Astrocyte (in vitro differentiated cells and primary cell): ENCODE results near the gene TNFRSF25. TPM values are rescaled to one million over a fixed set of nuclear protein-coding genes. Genes with fewer than 3 reads are reported as not detected.

ENCODE experiments used
- DNase-seq: peaks from one replicate; pipeline ENCODE4 v3.0.0-alpha.2; 2010; ENCODE audit warnings: low read depth
- FAIRE-seq: peaks from 2 replicates; lab custom pipeline; 2011; peaks lifted over from hg19 to GRCh38; lab: Jason Lieb, UNC
- H2AFZ ChIP-seq: 2 replicates; pipeline ENCODE4 v1.6.0; 2012; ENCODE audit warnings: low read depth, low read length, inconsistent platforms
- H3K27ac ChIP-seq: 2 replicates; pipeline ENCODE4 v1.5.1; 2011; ENCODE audit warnings: low read depth, low read length, inconsistent platforms
- H3K27me3 ChIP-seq: 2 replicates; pipeline ENCODE4 v1.6.0; 2011; ENCODE audit warnings: low read length, inconsistent platforms; ENCODE audit not compliant: insufficient read depth
- H3K36me3 ChIP-seq: 2 replicates; pipeline ENCODE4 v1.5.1; 2011; ENCODE audit warnings: low read length, inconsistent platforms; ENCODE audit not compliant: insufficient read depth
- H3K4me1 ChIP-seq: 2 replicates; pipeline ENCODE4 v1.5.1; 2011; ENCODE audit warnings: low read length, inconsistent platforms; ENCODE audit not compliant: insufficient read depth
- H3K4me2 ChIP-seq: 2 replicates; pipeline ENCODE4 v1.6.0; 2012; ENCODE audit warnings: low read length, inconsistent platforms
- H3K4me3 ChIP-seq: 2 replicates; pipeline ENCODE4 v1.5.1; 2011; ENCODE audit warnings: low read depth, mild to moderate bottlenecking, low read length, inconsistent platforms; ENCODE audit not compliant: insufficient read depth
- H3K79me2 ChIP-seq: 2 replicates; pipeline ENCODE4 v1.6.0; 2012; ENCODE audit warnings: mild to moderate bottlenecking, low read length, inconsistent platforms; ENCODE audit not compliant: insufficient read depth
- H3K9ac ChIP-seq: 2 replicates; pipeline ENCODE4 v1.6.0; 2012; ENCODE audit warnings: mild to moderate bottlenecking, low read length, inconsistent platforms
- H3K9me3 ChIP-seq: 2 replicates; pipeline ENCODE4 v1.5.1; 2012; ENCODE audit warnings: low read depth, mild to moderate bottlenecking, low read length, inconsistent platforms; ENCODE audit not compliant: insufficient read depth
- H4K20me1 ChIP-seq: 2 replicates; pipeline ENCODE4 v1.6.0; 2012; ENCODE audit warnings: low read length, inconsistent platforms; ENCODE audit not compliant: insufficient read depth
- H3K27ac Mint-ChIP-seq: one replicate; pipeline ENCODE4 v1.8.0; 2021; ENCODE audit warnings: mild to moderate bottlenecking, mixed read lengths; ENCODE audit not compliant: unreplicated experiment
- H3K27me3 Mint-ChIP-seq: one replicate; pipeline ENCODE4 v1.8.0; 2021; ENCODE audit warnings: low read depth, mixed read lengths; ENCODE audit not compliant: unreplicated experiment
- H3K36me3 Mint-ChIP-seq: one replicate; pipeline ENCODE4 v1.8.0; 2021; ENCODE audit warnings: low read depth, mixed read lengths; ENCODE audit not compliant: unreplicated experiment
- H3K4me1 Mint-ChIP-seq: one replicate; pipeline ENCODE4 v1.8.0; 2021; ENCODE audit warnings: low read depth, mixed read lengths; ENCODE audit not compliant: unreplicated experiment
- H3K4me3 Mint-ChIP-seq: one replicate; pipeline ENCODE4 v1.8.0; 2021; ENCODE audit warnings: mild to moderate bottlenecking, moderate library complexity, mixed read lengths; ENCODE audit not compliant: unreplicated experiment
- H3K9me3 Mint-ChIP-seq: one replicate; pipeline ENCODE4 v1.8.0; 2021; ENCODE audit warnings: mild to moderate bottlenecking, mixed read lengths; ENCODE audit not compliant: unreplicated experiment
- EZH2 ChIP-seq: IDR thresholded peaks from 2 replicates; pipeline ENCODE4 v1.6.1; 2012; ENCODE audit warnings: mild to moderate bottlenecking, low read length, inconsistent platforms; ENCODE audit not compliant: insufficient read depth
- total RNA-seq: library from RNA; stranded (reverse); gene quantifications from 2 replicates; pipeline ENCODE4 v1.2.1, GENCODE V29; 2021
- TF ChIP-seq, protein P1 (sequence below): IDR thresholded peaks from 2 replicates; pipeline ENCODE4 v1.5.1; 2011; ENCODE audit warnings: low read depth, mild to moderate bottlenecking, inconsistent platforms, low read length, moderate library complexity; ENCODE audit not compliant: insufficient read depth

Gene TNFRSF25
- total RNA-seq, 1 donor from 2014 or later = 18.8 TPM

DNA sequence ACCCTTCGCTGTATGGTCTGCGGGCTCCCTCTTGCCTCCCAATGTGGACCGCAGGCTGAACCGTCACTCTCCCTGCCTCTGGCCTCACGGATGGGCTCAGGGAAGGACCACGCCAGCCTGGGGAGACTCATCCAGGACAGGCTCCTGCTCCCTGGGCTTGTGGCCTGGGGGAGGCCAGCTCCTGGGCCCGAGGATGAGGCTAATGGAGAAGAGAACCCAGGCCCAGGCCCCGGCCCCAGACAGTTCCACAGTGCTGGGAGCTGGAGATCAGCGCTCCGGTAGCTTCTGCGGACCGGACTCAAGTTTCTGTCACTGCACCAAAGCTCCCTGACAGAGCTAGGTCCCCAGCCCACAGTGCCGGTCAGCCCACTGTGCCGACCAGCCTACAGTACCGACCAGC lies 38.9 kb upstream of the TNFRSF25 start:
- H2AFZ ChIP-seq = no peak overlapping the region
- no peak overlapping the region for H3K4me2 ChIP-seq
- H3K27me3 Mint-ChIP-seq = peaks cover 23% of the 10 kb centered on the region
- H3K9me3 ChIP-seq = no peaks in the 10 kb centered on the region
- no peaks in the 10 kb centered on the region for H3K79me2 ChIP-seq
- H3K27ac ChIP-seq = no peak overlapping the region
- no peak overlapping the region for H3K4me3 Mint-ChIP-seq
- H3K9ac ChIP-seq = no peak overlapping the region
- H3K9me3 Mint-ChIP-seq = no peaks in the 10 kb centered on the region
- no peak for TF ChIP-seq EZH2
- TF ChIP-seq, protein P1, sequence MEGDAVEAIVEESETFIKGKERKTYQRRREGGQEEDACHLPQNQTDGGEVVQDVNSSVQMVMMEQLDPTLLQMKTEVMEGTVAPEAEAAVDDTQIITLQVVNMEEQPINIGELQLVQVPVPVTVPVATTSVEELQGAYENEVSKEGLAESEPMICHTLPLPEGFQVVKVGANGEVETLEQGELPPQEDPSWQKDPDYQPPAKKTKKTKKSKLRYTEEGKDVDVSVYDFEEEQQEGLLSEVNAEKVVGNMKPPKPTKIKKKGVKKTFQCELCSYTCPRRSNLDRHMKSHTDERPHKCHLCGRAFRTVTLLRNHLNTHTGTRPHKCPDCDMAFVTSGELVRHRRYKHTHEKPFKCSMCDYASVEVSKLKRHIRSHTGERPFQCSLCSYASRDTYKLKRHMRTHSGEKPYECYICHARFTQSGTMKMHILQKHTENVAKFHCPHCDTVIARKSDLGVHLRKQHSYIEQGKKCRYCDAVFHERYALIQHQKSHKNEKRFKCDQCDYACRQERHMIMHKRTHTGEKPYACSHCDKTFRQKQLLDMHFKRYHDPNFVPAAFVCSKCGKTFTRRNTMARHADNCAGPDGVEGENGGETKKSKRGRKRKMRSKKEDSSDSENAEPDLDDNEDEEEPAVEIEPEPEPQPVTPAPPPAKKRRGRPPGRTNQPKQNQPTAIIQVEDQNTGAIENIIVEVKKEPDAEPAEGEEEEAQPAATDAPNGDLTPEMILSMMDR = no peak
- DNase-seq = no peak
- no peaks in the 10 kb centered on the region for H4K20me1 ChIP-seq
- no peak for FAIRE-seq
- no peak overlapping the region for H3K4me3 ChIP-seq
- H3K36me3 Mint-ChIP-seq = no peaks in the 10 kb centered on the region
- H3K36me3 ChIP-seq = no peaks in the 10 kb centered on the region
- H3K4me1 ChIP-seq = no peaks in the 10 kb centered on the region
- peaks cover 2% of the 10 kb centered on the region for H3K27me3 ChIP-seq
- no peak overlapping the region for H3K27ac Mint-ChIP-seq
- no peaks in the 10 kb centered on the region for H3K4me1 Mint-ChIP-seq

DNA sequence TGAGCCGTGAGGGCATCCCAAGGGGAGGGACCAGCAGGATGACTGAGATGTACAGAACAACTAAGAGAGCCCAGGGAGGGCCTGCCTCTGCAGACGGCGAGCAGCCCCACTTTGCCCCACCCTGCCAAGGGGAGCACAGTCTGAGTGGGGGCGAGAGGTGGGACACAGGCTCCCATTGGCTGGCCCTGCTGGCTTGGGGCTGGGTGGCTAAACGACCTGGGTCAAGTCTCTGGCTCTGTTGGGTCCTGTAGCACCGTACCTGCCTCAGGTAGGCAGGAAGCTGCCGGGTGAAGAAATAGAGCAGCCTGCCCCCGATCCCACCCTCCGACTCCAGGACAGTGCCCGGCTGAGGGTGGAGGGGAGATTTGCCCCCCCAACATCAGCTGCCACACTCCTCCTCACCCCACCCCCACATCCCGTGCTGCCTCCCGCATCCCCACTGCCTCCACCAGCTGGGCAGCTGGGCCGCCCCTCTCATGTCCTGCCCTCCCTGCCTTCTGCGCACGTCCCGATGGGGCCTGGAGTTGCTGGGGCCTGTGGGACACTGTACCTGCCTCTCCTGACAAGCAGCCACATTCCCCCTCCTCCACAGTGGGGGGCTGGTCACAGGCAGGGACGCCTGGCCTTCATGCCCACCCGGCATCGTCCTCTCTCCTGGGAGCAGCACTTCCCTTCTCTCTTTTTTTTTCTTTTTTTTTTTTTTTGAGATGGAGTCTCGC lies 38.1 kb upstream of the TNFRSF25 start:
- no peak overlapping the region for H3K4me2 ChIP-seq
- H3K27me3 ChIP-seq = peaks cover 2% of the 10 kb centered on the region
- H3K27ac ChIP-seq = no peak overlapping the region
- no peak overlapping the region for H2AFZ ChIP-seq
- no peaks in the 10 kb centered on the region for H3K79me2 ChIP-seq
- H3K9me3 Mint-ChIP-seq = no peaks in the 10 kb centered on the region
- TF ChIP-seq EZH2 = no peak
- TF ChIP-seq, protein P1 = no peak
- H3K27me3 Mint-ChIP-seq = peaks cover 23% of the 10 kb centered on the region
- no peaks in the 10 kb centered on the region for H3K36me3 Mint-ChIP-seq
- no peak overlapping the region for H3K27ac Mint-ChIP-seq
- DNase-seq = no peak
- no peaks in the 10 kb centered on the region for H3K9me3 ChIP-seq
- H3K4me3 Mint-ChIP-seq = no peak overlapping the region
- H3K4me1 Mint-ChIP-seq = no peaks in the 10 kb centered on the region
- no peak overlapping the region for H3K9ac ChIP-seq
- H3K36me3 ChIP-seq = no peaks in the 10 kb centered on the region
- no peaks in the 10 kb centered on the region for H3K4me1 ChIP-seq
- no peaks in the 10 kb centered on the region for H4K20me1 ChIP-seq
- FAIRE-seq = no peak
- no peak overlapping the region for H3K4me3 ChIP-seq
